Measurements from ENCODE around the gene MIA2. TPM values are rescaled to one million over a fixed set of nuclear protein-coding genes. Genes with fewer than 3 reads are reported as not detected.

The MIA2 gene
- total RNA-seq, 1 donor from 2014 or later = 27.1 TPM

- no peak overlapping the region for H3K27ac Mint-ChIP-seq
- POLR2A ChIA-PET = no interaction called here
Observed at GRCh38 chr14:39370415-39370814, 136.7 kb downstream of the MIA2 start.

GRCh38 chr14:39372656-39373055 is 138.9 kb downstream of the MIA2 start:
- no peaks in the 10 kb centered on the region for H3K9me3 Mint-ChIP-seq
- intact Hi-C loops (cut with micrococcal nuclease) = no loop called here
- H3K27ac Mint-ChIP-seq = no peak overlapping the region
- H3K4me1 Mint-ChIP-seq = no peaks in the 10 kb centered on the region
- peaks cover 36% of the 10 kb centered on the region for H3K36me3 Mint-ChIP-seq (ENCODE audit: low read depth)
- CTCF ChIA-PET = no interaction called here
- no peaks in the 10 kb centered on the region for H3K27me3 Mint-ChIP-seq
- no peak overlapping the region for H3K4me3 Mint-ChIP-seq
- TF ChIP-seq, protein P1, sequence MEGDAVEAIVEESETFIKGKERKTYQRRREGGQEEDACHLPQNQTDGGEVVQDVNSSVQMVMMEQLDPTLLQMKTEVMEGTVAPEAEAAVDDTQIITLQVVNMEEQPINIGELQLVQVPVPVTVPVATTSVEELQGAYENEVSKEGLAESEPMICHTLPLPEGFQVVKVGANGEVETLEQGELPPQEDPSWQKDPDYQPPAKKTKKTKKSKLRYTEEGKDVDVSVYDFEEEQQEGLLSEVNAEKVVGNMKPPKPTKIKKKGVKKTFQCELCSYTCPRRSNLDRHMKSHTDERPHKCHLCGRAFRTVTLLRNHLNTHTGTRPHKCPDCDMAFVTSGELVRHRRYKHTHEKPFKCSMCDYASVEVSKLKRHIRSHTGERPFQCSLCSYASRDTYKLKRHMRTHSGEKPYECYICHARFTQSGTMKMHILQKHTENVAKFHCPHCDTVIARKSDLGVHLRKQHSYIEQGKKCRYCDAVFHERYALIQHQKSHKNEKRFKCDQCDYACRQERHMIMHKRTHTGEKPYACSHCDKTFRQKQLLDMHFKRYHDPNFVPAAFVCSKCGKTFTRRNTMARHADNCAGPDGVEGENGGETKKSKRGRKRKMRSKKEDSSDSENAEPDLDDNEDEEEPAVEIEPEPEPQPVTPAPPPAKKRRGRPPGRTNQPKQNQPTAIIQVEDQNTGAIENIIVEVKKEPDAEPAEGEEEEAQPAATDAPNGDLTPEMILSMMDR (IDR thresholded peaks at IDR 0.05) = no peak
- ATAC-seq (ENCODE audit: low read depth) = no peak
- DNase-seq = no peak
- POLR2A ChIA-PET = no interaction called here

More at GRCh38 chr14:39370415-39370814, 136.7 kb downstream of the MIA2 start:
- intact Hi-C loops (cut with micrococcal nuclease) = no loop called here
- no peaks in the 10 kb centered on the region for H3K27me3 Mint-ChIP-seq
- H3K36me3 Mint-ChIP-seq (ENCODE audit: low read depth) = peaks cover 48% of the 10 kb centered on the region
- DNase-seq (no peak), ATAC-seq (ENCODE audit: low read depth) (no peak)
- CTCF ChIA-PET = no interaction called here
- H3K9me3 Mint-ChIP-seq = peaks cover 5% of the 10 kb centered on the region
- TF ChIP-seq, protein P1 (IDR thresholded peaks at IDR 0.05) = no peak
- no peak overlapping the region for H3K4me3 Mint-ChIP-seq
- H3K4me1 Mint-ChIP-seq = no peaks in the 10 kb centered on the region

DNA sequence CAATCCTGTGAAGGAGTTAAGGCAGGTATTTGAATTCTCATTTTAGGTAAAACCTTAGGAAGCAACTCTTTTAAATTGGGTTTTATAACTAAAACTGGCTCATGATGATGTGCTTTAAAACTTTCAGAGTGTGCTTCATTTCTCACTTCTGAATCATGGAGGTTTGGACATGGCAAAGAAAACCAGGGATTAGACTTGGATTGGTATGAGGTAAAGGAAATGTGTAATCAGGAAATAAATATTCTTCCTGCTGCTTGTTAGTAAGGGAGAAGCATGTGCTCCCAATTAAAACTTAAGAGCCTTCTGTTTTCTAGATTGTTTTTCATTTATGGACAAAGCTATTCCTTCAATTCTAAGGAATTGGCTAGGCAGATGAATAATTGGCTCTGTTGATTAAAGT is 141.1 kb downstream of the MIA2 start:
- no peak overlapping the region for H3K27ac Mint-ChIP-seq

DNA sequence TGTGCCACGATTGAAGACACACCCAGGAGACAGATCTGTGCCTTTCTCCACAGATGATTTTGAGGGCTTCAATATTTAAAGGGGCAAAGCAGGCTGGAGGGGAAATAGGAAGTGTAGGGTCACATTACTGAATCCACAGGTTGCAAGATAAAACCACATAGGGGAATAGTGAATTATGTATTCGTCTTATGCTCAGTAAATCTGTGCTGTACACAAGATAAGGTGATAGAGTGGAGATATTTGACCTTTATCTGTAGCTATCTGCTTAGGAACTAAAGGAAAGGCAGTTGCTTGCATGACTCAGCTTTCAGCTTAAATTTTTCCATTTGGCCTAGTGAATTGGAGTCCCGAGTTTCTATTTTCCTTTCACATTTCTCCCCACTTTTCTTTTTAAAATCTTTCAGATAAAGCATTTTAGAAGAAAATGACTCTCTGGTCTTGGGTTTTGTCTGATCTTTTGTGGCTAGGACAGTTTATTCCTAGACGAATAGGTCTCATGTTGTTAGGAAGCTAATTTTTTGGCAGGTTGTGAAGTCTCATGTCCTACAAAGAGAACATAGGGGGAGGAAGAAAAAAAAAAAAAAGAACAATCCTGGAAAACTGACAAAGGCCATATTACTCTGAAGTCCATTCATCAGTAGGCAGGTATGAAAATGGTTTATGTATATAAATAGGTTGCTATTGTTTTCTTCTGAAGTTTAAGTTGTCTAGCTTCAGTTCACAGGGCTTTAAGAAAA is 143.1 kb downstream of the MIA2 start:
- H3K27ac Mint-ChIP-seq = no peak overlapping the region

More for the DNA sequence above, 141.1 kb downstream of the MIA2 start:
- Mint-ChIP-seq H3K36me3 (ENCODE audit: low read depth) (peaks cover 27% of the 10 kb centered on the region), H3K9me3 (no peaks in the 10 kb centered on the region), H3K4me1 (no peaks in the 10 kb centered on the region), H3K4me3 (no peak overlapping the region), H3K27me3 (no peaks in the 10 kb centered on the region)
- POLR2A ChIA-PET = no interaction called here
- TF ChIP-seq, protein P1 (IDR thresholded peaks at IDR 0.05) = no peak
- CTCF ChIA-PET = no interaction called here
- intact Hi-C loops (cut with micrococcal nuclease) = no loop called here
- DNase-seq (no peak), ATAC-seq (ENCODE audit: low read depth) (no peak)

DNA sequence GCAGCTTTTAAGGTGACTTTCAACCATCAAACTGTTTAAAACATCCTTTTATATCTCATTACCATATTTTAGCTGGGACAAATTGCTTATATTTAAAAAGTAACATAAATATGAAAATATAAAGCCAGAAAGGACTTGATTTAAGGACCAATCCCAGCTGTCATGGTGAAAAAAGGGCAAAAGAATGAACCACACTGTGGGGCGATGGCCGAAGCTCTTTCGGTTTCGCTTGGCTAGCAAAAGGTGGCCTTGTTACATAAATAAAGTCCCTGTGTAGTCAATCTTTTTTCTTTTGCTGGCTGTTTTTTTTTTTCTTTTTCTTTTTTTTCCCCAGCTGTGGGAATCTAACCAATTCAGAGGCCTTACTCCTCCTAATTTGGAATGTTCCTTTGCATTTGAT is 147.7 kb downstream of the MIA2 start:
- Mint-ChIP-seq H3K4me3 (no peak overlapping the region), H3K4me1 (no peaks in the 10 kb centered on the region), H3K27ac (no peak overlapping the region), H3K27me3 (no peaks in the 10 kb centered on the region), H3K9me3 (no peaks in the 10 kb centered on the region), H3K36me3 (ENCODE audit: low read depth) (peaks cover 5% of the 10 kb centered on the region)
- ATAC-seq (ENCODE audit: low read depth) (no peak), DNase-seq (no peak)
- ChIA-PET POLR2A (no interaction called here), CTCF (no interaction called here)
- TF ChIP-seq, protein P1 (IDR thresholded peaks at IDR 0.05) = no peak
- intact Hi-C loops (cut with micrococcal nuclease) = no loop called here

More for the DNA sequence above, 143.1 kb downstream of the MIA2 start:
- no peak for ATAC-seq (ENCODE audit: low read depth)
- intact Hi-C loops (cut with micrococcal nuclease) = no loop called here
- DNase-seq = no peak
- Mint-ChIP-seq H3K4me1 (no peaks in the 10 kb centered on the region), H3K9me3 (no peaks in the 10 kb centered on the region), H3K4me3 (no peak overlapping the region), H3K36me3 (ENCODE audit: low read depth) (peaks cover 9% of the 10 kb centered on the region), H3K27me3 (no peaks in the 10 kb centered on the region)
- TF ChIP-seq, protein P1 (IDR thresholded peaks at IDR 0.05) = no peak
- CTCF ChIA-PET = no interaction called here
- POLR2A ChIA-PET = interaction anchor here (0.7 kb wide), 2 partner anchors 28 to 201 kb away, joined by 3 to 4 read pairs; no protein-coding TSS in a partner anchor

All from activated B cell treated with CpG ODN at 0.5 μM for 24 hours (primary cell).